Ecto neural progenitor cell (in vitro differentiated cells): ENCODE data around the gene CDH23.

ENCODE experiments used
- DNase-seq: peaks from one replicate; pipeline ENCODE4 v3.0.0-alpha.2; 2018; ENCODE audit warnings: low spot score

Gene CDH23

GRCh38 chr10:71799608-71800453, 403.1 kb downstream of the CDH23 start:
- no peak for DNase-seq

- no peak for DNase-seq
Measured at GRCh38 chr10:71801361-71801760, 404.6 kb downstream of the CDH23 start.

DNA sequence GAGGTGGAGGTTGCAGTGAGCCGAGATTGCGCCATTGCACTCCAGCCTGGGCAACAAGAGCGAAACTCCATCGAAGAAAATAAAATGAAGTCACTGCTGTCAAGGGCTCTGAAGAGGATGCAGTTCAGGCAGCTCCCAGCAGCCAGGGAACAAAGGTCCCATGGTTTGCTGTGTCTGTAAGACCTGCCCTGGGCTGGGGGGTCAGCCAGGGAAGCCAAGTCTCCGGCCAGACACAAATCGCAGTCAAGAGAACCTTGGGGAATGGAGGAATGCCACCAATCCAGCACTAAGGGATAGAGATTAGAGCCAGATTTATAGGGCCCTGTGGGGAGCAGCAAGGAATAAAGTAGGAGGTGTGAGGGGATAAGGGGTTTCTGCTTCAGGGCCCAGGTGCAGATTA, 405.5 kb downstream of the CDH23 start:
- DNase-seq: no peak

DNA sequence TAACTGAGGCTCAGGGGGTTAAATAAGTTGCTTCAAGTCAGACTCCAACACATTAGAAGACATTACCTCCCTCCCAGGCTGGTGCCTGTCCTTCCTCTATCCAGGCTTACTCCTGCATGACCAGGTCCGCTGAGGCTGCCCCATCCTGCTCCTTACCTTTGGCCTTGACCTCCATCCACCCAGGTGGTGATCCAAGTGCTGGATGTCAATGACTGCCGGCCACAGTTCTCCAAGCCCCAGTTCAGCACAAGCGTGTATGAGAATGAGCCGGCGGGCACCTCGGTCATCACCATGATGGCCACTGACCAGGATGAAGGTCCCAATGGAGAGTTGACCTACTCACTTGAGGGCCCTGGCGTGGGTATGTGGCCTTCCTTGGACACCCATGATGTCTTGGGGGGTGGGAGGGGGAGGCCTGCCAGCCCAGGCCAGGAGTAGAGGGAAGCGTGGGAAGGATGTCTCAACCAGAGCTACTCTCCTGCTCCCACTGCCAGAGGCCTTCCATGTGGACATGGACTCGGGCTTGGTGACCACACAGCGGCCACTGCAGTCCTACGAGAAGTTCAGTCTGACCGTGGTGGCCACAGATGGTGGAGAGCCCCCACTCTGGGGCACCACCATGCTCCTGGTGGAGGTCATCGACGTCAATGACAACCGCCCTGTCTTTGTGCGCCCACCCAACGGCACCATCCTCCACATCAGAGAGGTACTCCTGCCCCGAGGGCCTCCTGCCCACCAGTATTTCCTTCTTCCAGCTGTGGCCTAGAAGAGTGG, 406.2 kb downstream of the CDH23 start:
- no peak for DNase-seq

DNA sequence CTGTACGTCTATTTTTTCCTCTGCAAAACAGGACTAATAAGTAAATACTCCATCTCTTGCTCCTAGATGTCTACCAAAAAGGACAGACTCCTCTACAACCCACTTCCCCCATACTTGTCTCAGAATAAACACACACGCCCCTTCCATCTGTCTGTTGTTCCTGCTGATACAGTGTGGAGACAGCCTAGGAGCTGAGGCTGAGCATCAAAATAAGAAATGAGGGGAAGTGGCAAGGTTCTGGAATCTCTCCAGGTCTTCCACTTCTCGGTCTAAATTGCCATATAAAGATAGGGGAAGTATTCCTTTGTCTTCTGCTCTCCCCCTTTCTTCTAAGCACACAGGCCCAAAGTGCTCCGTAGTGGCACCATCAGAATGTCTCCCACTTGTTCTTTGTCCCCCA, 407.4 kb downstream of the CDH23 start:
- DNase-seq: no peak

DNA sequence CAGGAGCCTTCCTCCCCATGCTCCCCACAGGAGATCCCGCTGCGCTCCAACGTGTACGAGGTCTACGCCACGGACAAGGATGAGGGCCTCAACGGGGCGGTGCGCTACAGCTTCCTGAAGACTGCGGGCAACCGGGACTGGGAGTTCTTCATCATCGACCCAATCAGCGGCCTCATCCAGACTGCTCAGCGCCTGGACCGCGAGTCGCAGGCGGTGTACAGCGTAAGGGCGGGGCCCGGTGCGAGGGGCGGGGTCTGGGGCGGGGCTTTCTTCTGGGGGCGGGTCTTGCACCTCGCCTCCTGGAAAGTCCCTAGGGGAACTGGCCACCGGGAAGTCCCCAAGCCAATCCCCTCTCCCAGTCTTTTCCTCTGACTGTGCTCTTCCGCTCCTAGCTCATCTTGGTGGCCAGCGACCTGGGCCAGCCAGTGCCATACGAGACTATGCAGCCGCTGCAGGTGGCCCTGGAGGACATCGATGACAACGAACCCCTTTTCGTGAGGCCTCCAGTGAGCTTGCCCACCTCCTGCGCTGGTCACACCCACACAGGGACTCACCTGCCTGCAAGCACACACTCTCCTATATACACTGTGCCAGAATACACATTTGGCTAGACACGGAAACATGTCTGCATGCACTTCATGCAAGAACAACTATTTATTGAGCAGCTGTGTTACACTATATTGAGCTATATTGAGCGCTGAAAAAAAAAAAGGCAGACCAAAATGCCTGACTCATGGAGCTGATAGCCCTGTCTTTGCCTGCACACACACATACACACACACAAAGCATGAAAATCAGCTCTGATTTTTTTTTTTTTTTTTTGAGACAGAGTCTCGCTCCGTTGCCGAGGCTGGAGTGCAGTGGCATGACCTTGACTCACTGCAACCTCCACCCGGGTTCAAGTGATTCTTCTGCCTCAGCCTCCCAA, 409.3 kb downstream of the CDH23 start:
- DNase-seq: peak; percentile 80

DNA sequence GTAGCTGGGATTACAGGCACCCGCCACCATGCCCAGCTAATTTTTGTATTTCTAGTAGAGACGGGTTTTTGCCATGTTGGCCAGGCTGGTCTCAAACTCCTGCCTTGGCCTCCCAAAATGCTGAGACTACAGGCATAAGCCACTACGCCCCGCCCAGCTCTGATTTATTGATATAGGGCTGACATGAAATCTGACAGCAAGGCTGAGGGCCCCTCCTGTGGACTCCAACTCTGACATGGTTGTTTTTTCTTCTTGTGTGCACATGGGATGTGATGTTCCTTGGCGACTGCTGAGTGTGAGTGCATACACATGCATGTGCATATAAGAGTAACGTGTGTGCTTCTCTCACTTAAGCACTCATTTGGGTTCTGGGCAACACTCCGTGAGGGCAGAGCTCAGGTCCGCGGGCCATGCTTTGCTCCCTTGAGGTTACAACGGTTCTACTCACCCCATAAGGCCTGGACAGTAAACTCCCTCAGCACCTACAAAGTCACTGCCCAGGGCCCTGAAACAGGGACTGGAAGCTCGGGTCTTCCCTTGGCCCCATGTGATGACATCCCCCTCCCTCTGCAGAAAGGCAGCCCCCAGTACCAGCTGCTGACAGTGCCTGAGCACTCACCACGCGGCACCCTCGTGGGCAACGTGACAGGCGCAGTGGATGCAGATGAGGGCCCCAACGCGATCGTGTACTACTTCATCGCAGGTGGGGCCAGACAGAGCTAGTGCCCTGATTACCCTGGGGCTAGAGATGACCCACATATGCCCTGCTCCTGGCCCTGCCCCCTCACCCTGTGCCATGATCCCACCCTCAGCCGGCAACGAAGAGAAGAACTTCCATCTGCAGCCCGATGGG, 410.2 kb downstream of the CDH23 start:
- DNase-seq: no peak

- no peak for DNase-seq
Measured at GRCh38 chr10:71807557-71808510, 411.1 kb downstream of the CDH23 start.

GRCh38 chr10:71809628-71810027, 412.9 kb downstream of the CDH23 start:
- no peak for DNase-seq

GRCh38 chr10:71810048-71810750, 413.5 kb downstream of the CDH23 start:
- no peak for DNase-seq

DNA sequence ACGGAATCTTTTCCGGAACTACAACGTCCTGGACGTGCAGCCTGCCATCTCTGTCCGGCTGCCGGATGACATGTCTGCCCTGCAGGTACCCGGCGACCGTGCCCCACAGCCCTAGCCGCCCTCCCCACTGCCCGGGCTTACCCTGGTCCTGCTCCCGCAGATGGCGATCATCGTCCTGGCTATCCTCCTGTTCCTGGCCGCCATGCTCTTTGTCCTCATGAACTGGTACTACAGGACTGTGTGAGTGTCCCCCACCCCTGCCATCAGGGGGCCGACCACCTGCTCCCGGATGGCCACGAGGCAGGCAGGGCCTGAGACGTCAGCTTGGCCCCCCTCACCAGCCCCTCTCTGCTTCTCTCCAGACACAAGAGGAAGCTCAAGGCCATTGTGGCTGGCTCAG, 414.6 kb downstream of the CDH23 start:
- no peak for DNase-seq

DNA sequence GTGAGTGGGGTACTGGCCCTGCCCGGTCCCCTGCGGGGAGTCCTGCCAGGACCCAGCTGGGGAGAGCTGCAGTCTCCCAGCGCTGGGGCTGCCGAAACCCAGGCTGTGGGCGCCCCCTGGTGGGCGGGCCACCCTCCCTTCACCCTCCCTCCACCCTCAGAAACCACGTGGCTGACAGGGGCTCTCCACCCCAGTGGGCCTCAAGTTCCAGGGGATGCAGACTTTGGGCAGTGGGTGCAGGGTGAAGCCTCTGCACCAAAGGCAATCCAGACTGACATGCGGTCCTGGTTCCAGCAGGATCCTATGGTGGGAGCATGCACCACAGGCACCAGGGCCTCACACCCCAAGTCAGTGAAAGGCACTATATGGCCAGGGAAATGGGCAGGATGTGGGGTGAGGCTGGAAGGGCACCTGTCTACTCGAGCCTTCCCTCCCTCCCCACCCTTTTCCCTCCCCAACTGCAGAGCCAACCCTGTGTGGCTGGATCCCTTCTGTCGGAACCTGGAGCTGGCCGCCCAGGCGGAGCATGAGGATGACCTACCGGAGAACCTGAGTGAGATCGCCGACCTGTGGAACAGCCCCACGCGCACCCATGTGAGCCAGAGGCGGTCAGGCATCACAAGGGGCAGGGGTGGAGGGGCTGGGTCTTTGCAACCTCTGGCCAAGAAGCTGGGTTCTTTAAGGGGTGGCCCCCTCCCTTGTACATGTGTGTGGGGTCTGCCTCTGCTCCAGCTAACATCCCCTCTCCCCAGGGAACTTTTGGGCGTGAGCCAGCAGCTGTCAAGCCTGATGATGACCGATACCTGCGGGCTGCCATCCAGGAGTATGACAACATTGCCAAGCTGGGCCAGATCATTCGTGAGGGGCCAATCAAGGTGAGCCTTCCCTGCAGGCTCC, 415.5 kb downstream of the CDH23 start:
- DNase-seq: peak; percentile 76

GRCh38 chr10:71812913-71813590, 416.3 kb downstream of the CDH23 start:
- no peak for DNase-seq

- DNase-seq: no peak
Measured at GRCh38 chr10:71814922-71815411, 418.2 kb downstream of the CDH23 start.

GRCh38 chr10:71815515-71816130, 418.9 kb downstream of the CDH23 start:
- no peak for DNase-seq

GRCh38 chr10:71816421-71816851, 419.7 kb downstream of the CDH23 start:
- no peak for DNase-seq
